ENCODE results near the gene SAMD1.

The SAMD1 gene

DNA sequence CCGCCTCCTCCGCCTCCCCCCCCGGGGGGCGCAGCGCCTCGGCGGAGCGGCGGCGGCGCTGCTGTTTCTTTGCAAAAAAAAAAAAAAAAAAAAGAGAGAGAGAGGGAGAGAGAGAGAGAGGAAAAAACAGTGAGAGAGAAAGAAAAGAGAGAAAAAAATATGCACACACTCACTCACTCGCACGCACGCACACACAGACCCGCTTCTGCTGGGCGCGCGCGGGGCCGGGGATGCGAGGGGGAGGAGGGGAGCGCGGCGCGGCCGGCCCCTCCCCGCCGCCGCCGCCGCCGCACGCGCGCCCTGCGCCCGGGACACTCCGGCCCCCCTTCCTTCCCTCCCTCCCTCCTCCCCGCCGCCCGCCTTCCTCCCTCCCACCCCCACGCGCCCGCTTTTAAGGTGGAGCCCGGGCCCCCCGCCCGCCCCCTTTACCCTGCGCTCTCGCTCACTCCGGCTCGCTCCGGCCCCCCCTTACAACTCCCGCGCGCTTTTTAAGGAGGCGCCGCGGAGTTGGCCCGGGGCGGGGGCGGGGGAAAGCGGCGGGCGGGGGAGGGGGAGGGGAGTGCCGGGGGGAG lies at the start of gene SAMD1:
Gene SAMD1 (minus strand): TSS at position 243 of the 572 bp plus-strand sequence.
- Histone ChIP-seq H3K4me1 (ENCODE audit: insufficient read depth, poor library complexity, severe bottlenecking) (no peaks in the 10 kb centered on the region), H3K27ac (ENCODE audit: poor library complexity, severe bottlenecking) (peak within 1 kb of the TSS; percentile 67), H3K4me3 (ENCODE audit: severe bottlenecking) (peak within 1 kb of the TSS; percentile 70), H3K27me3 (ENCODE audit: insufficient read depth, poor library complexity, severe bottlenecking) (no peaks in the 10 kb centered on the region), H3K9me3 (ENCODE audit: severe bottlenecking) (no peaks in the 10 kb centered on the region), H3K36me3 (ENCODE audit: low read depth) (peaks cover 20% of the 10 kb centered on the region)
- ATAC-seq (ENCODE audit: low read depth), result peak; percentile 54
- DNase-seq (ENCODE audit: low spot score), result peak; percentile 89
- TF ChIP-seq, protein P1, sequence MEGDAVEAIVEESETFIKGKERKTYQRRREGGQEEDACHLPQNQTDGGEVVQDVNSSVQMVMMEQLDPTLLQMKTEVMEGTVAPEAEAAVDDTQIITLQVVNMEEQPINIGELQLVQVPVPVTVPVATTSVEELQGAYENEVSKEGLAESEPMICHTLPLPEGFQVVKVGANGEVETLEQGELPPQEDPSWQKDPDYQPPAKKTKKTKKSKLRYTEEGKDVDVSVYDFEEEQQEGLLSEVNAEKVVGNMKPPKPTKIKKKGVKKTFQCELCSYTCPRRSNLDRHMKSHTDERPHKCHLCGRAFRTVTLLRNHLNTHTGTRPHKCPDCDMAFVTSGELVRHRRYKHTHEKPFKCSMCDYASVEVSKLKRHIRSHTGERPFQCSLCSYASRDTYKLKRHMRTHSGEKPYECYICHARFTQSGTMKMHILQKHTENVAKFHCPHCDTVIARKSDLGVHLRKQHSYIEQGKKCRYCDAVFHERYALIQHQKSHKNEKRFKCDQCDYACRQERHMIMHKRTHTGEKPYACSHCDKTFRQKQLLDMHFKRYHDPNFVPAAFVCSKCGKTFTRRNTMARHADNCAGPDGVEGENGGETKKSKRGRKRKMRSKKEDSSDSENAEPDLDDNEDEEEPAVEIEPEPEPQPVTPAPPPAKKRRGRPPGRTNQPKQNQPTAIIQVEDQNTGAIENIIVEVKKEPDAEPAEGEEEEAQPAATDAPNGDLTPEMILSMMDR (IDR thresholded peaks at IDR 0.05; ENCODE audit: poor library complexity, severe bottlenecking), result no peak

DNA sequence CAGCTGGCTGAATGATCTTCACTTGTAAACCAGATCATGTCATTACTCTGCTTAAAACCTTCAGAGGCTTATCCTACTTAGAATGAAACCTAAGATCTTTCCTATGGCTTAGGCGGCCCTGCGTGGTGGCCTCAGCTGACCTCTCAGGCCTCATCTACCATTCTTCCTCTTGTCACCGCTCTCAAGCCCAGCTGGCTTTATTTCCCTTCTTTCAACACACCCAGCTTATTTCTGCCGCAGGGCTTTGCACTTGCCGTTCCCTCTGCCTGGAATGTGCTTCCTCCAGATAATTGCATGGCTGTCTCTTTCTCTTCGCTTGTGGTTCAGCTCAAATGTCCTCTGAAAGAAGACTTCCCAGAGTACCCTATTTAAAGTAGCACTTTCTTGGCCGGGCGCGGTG lies 49.4 kb upstream of the SAMD1 start:
- no peaks in the 10 kb centered on the region for H3K36me3 ChIP-seq (ENCODE audit: low read depth)
- ATAC-seq (ENCODE audit: low read depth) (no peak), DNase-seq (ENCODE audit: low spot score) (no peak)
- peaks cover 5% of the 10 kb centered on the region for H3K4me1 ChIP-seq (ENCODE audit: insufficient read depth, poor library complexity, severe bottlenecking)
- no peak overlapping the region for H3K4me3 ChIP-seq (ENCODE audit: severe bottlenecking)
- H3K9me3 ChIP-seq (ENCODE audit: severe bottlenecking), result no peaks in the 10 kb centered on the region
- H3K27ac ChIP-seq (ENCODE audit: poor library complexity, severe bottlenecking), result no peak overlapping the region
- H3K27me3 ChIP-seq (ENCODE audit: insufficient read depth, poor library complexity, severe bottlenecking), result no peaks in the 10 kb centered on the region
- TF ChIP-seq, protein P1 (IDR thresholded peaks at IDR 0.05; ENCODE audit: poor library complexity, severe bottlenecking), result no peak

DNA sequence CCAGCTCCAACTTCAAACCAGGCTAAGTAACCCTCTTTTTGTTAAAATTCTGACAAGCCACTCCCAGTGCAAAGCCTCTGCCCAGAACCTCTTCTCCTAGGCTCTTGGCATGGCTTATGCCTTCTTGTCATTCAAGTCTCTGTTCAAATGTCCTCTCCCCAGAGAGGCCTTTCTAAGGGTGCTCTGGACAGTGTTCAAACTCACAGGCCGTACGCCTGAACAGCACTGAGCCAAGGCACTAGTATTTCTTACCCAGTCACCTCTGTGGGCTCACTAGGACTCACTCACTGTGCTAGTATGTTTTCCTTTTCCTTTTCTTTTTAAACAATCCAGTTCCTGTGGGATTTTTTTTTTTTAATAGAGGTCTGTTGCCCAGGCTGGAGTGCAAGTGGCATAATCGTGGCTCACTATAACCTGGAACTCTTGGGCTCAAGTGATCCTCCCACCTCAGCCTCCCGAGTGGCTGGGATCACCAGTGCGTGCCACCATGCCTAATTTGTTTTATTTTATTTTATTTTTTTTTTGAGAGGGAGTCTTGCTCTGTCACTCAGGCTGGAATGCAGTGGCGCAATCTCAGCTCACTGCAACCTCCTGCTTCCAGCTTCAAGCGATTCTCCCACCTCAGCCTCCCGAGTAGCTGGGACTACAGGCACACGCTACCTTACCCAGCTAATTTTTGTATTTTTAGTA lies 48.2 kb upstream of the SAMD1 start:
- TF ChIP-seq, protein P1 (IDR thresholded peaks at IDR 0.05; ENCODE audit: poor library complexity, severe bottlenecking), result no peak
- no peaks in the 10 kb centered on the region for H3K27me3 ChIP-seq (ENCODE audit: insufficient read depth, poor library complexity, severe bottlenecking)
- H3K4me3 ChIP-seq (ENCODE audit: severe bottlenecking), result no peak overlapping the region
- ATAC-seq (ENCODE audit: low read depth), result no peak
- H3K9me3 ChIP-seq (ENCODE audit: severe bottlenecking), result no peaks in the 10 kb centered on the region
- no peak for DNase-seq (ENCODE audit: low spot score)
- peaks cover 5% of the 10 kb centered on the region for H3K4me1 ChIP-seq (ENCODE audit: insufficient read depth, poor library complexity, severe bottlenecking)
- H3K36me3 ChIP-seq (ENCODE audit: low read depth), result 0 out of 2 replicates have a peak, but pooled peaks cover 5% of the 10 kb centered on the region
- H3K27ac ChIP-seq (ENCODE audit: poor library complexity, severe bottlenecking), result peak overlapping the region; percentile 79

DNA sequence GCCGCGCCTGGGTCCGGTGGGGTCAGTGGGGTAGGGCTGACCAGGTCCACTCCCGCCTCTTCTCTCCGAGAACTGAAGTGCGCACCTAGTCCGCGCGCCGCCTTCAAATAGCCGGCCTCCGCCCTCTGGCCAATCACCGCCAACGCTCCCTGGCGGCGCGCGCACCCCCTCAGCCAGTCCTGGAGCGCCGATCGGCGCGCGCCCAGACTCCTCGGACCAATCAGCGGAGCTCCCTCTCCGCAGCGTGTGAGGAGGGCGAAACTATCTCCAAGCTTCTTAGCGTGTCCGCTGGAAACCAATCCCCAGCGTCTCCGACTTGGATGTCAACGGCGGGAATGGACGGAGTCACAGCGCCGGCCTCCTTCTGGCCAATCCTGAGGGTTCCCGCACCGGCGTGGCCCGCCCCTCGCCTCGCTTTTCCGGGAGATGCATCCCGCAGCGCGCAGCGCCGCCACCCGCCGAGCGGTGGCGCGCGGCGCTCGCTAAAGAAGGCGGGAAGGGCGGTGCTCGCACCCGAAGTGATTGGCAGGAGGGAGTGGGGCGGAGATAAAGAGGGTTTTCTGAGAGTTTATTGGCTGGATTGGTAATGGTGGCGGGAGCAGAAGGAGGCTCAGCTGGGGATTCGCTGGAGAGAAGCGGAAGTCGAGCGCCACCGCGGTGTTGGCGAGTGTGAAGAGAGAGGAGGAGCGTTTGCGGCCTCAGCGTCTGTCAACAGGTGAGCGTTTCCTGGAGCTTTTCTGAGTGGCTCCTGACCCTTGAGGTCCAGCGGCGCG lies 46.1 kb upstream of the SAMD1 start, which contains the start of gene ASF1B:
Gene ASF1B (minus strand): TSS at position 81 of the 773 bp plus-strand sequence. CDS start 133 bp downstream, outside the sequence.
- Histone ChIP-seq H3K27me3 (ENCODE audit: insufficient read depth, poor library complexity, severe bottlenecking) (no peaks in the 10 kb centered on the region), H3K4me3 (ENCODE audit: severe bottlenecking) (peak within 1 kb of the TSS; percentile 49), H3K9me3 (ENCODE audit: severe bottlenecking) (no peaks in the 10 kb centered on the region), H3K27ac (ENCODE audit: poor library complexity, severe bottlenecking) (peak within 1 kb of the TSS; percentile 79), H3K36me3 (ENCODE audit: low read depth) (0 out of 2 replicates have a peak, but pooled peaks cover 5% of the 10 kb centered on the region), H3K4me1 (ENCODE audit: insufficient read depth, poor library complexity, severe bottlenecking) (peaks cover 5% of the 10 kb centered on the region)
- TF ChIP-seq, protein P1 (IDR thresholded peaks at IDR 0.05; ENCODE audit: poor library complexity, severe bottlenecking), result peak; percentile 98
- ATAC-seq (ENCODE audit: low read depth), result peak; percentile 87
- DNase-seq (ENCODE audit: low spot score), result peak; percentile 99
